Neural crest cell (in vitro differentiated cells): ENCODE results near the gene DLEC1. TPM values are rescaled to one million over a fixed set of nuclear protein-coding genes. Genes with fewer than 3 reads are reported as not detected.
A peak's percentile ranks its signal among the peaks of the same experiment; 100 is the strongest.

ENCODE experiments used
- DNase-seq: peaks from one replicate; pipeline ENCODE4 v3.0.0; 2021; ENCODE audit warnings: low read depth, mixed read lengths, low spot score
- H3K27ac Mint-ChIP-seq: one replicate; pipeline ENCODE4 v1.8.0; 2021; ENCODE audit warnings: mild to moderate bottlenecking, mixed read lengths; ENCODE audit not compliant: unreplicated experiment
- H3K27me3 Mint-ChIP-seq: 2 replicates; pipeline ENCODE4 v1.8.0; 2021; ENCODE audit warnings: low read depth, mild to moderate bottlenecking, mixed read lengths
- H3K36me3 Mint-ChIP-seq: 2 replicates; pipeline ENCODE4 v1.8.0; 2021; ENCODE audit warnings: low read depth, mild to moderate bottlenecking, mixed read lengths
- H3K4me1 Mint-ChIP-seq: 2 replicates; pipeline ENCODE4 v1.8.0; 2021; ENCODE audit warnings: mixed read lengths
- H3K4me3 Mint-ChIP-seq: one replicate; pipeline ENCODE4 v1.8.0; 2021; ENCODE audit warnings: mild to moderate bottlenecking, mixed read lengths
- H3K9me3 Mint-ChIP-seq: 2 replicates; pipeline ENCODE4 v1.8.0; 2021; ENCODE audit warnings: mixed read lengths
- total RNA-seq: library from RNA; stranded (reverse); gene quantifications from 2 replicates; pipeline ENCODE4 v1.2.1, GENCODE V29; 2021
- TF ChIP-seq, protein P1 (sequence below): fragments of 200-600 bp; sonication (generic); conservative IDR thresholded peaks from 2 replicates; pipeline ENCODE4 v1.5.0; 2021; ENCODE audit warnings: antibody characterized with exemption, mild to moderate bottlenecking

DLEC1 gene
- total RNA-seq, 1 donor from 2014 or later, result 1.3 TPM

DNA sequence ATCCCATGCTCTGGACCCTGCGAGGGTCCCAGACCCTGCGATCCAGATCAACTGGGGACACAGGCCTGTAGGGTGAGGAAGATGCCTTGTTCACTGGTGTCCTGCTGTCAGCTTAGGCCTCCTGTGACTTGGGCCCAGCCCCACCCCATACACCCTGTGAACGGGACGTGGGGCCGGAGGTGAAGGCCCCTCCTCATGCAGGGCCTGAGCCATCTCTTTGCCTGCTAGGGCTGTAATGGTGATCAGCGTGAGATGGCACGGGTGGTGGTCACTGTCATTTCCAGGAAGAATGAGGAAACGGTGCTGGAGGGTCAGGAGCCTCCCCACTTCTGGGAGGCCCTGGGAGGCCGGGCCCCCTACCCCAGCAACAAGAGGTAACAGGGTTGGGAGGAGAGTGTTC, 36.1 kb upstream of the DLEC1 start:
- Mint-ChIP-seq H3K36me3 (no peaks in the 10 kb centered on the region), H3K27ac (no peak overlapping the region), H3K9me3 (no peaks in the 10 kb centered on the region), H3K4me1 (peaks cover 49% of the 10 kb centered on the region), H3K27me3 (no peaks in the 10 kb centered on the region), H3K4me3 (no peak overlapping the region)
- TF ChIP-seq, protein P1, sequence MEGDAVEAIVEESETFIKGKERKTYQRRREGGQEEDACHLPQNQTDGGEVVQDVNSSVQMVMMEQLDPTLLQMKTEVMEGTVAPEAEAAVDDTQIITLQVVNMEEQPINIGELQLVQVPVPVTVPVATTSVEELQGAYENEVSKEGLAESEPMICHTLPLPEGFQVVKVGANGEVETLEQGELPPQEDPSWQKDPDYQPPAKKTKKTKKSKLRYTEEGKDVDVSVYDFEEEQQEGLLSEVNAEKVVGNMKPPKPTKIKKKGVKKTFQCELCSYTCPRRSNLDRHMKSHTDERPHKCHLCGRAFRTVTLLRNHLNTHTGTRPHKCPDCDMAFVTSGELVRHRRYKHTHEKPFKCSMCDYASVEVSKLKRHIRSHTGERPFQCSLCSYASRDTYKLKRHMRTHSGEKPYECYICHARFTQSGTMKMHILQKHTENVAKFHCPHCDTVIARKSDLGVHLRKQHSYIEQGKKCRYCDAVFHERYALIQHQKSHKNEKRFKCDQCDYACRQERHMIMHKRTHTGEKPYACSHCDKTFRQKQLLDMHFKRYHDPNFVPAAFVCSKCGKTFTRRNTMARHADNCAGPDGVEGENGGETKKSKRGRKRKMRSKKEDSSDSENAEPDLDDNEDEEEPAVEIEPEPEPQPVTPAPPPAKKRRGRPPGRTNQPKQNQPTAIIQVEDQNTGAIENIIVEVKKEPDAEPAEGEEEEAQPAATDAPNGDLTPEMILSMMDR, result no peak
- no peak for DNase-seq

DNA sequence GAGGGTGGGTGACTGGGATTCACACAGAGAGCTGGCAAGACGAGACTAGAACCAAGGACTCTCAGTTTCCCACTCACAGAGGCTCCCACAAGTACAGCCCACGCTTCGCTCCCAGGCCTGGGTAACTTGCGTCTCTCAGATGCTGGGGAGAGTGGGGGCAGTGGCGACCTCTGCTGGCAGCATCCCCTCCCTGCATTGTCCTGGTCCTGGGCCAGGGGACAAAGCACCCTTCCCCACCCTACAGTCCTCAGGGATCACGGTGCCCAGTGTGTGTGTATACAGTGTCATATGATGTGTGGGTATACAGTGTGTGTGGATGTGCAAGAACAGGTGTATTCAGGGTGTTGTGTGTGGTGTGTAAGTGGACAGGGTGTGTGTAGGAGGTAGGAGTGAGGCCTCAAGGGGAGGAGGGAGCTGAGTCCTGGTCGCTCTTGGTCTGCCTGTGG, 35.6 kb upstream of the DLEC1 start:
- Mint-ChIP-seq H3K36me3 (no peaks in the 10 kb centered on the region), H3K4me3 (no peak overlapping the region), H3K4me1 (peaks cover 47% of the 10 kb centered on the region), H3K9me3 (no peaks in the 10 kb centered on the region), H3K27ac (peak overlapping the region; percentile 35), H3K27me3 (no peaks in the 10 kb centered on the region)
- TF ChIP-seq, protein P1, result peak; percentile 89
- peak; percentile 87 for DNase-seq

DNA sequence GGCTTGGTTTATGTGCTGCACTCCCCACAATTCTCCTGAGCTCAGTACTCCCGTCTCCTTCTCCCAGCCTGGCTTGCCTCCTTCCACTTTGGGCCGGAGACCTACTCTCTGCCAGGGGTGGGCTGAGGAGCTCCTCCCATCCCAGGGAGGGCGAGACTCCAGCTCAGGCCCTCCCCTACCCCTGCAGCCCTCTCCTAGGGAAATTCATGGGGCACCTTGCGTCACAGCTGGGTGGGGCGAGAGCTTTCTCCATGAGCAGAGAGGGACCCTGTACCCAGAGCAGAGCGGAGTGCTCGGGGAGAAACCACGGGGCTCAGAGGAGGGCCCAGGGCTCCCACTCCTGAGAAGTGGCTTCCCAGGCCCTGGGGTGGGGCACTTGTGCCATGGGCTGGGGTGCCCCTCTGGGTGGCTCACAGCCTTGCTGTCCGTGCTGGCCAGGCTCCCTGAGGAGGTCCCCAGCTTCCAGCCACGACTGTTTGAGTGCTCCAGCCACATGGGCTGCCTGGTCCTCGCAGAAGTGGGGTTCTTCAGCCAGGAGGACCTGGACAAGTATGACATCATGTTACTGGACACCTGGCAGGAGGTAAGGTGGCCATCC, 35.1 kb upstream of the DLEC1 start:
- DNase-seq, result no peak
- TF ChIP-seq, protein P1, result no peak
- Mint-ChIP-seq H3K27ac (no peak overlapping the region), H3K9me3 (no peaks in the 10 kb centered on the region), H3K27me3 (no peaks in the 10 kb centered on the region), H3K4me1 (peaks cover 43% of the 10 kb centered on the region), H3K36me3 (no peaks in the 10 kb centered on the region), H3K4me3 (no peak overlapping the region)

DNA sequence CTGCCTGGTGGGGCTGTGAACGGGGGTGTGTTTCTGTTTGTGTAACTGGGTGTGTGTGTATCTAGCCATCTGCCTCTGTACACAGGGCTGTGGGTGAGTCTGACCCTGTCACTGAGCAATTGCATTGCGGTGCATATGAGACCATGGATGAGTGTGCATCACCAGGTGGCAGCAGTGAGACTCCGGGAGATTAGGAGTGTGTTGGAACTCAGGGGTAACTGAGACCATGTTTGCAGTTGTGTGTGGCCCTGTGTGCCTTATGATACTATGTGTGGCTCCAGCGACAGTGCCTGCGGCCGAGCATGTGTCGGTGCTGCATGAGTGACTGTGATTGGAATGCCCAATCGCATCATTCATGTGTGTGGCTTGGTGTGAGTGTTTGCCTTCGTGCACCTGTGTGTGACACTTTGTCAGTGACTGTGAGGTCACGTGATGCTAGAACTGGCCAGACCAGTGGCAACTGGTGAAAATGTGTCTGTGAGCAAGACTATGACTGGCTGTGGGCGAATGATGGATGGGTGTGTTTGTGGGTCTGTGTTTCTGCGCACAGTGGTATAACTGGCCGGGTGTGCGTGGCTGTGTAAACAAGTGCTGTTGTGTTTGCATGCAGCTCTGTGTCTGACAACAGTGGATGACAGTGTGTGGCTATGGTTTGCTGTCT, 34.5 kb upstream of the DLEC1 start:
- Mint-ChIP-seq H3K9me3 (no peaks in the 10 kb centered on the region), H3K27ac (peak overlapping the region; percentile 89), H3K36me3 (no peaks in the 10 kb centered on the region), H3K27me3 (no peaks in the 10 kb centered on the region), H3K4me1 (peaks cover 38% of the 10 kb centered on the region), H3K4me3 (peak overlapping the region; percentile 21)
- TF ChIP-seq, protein P1, result peak; percentile 73
- DNase-seq, result peak; percentile 68

DNA sequence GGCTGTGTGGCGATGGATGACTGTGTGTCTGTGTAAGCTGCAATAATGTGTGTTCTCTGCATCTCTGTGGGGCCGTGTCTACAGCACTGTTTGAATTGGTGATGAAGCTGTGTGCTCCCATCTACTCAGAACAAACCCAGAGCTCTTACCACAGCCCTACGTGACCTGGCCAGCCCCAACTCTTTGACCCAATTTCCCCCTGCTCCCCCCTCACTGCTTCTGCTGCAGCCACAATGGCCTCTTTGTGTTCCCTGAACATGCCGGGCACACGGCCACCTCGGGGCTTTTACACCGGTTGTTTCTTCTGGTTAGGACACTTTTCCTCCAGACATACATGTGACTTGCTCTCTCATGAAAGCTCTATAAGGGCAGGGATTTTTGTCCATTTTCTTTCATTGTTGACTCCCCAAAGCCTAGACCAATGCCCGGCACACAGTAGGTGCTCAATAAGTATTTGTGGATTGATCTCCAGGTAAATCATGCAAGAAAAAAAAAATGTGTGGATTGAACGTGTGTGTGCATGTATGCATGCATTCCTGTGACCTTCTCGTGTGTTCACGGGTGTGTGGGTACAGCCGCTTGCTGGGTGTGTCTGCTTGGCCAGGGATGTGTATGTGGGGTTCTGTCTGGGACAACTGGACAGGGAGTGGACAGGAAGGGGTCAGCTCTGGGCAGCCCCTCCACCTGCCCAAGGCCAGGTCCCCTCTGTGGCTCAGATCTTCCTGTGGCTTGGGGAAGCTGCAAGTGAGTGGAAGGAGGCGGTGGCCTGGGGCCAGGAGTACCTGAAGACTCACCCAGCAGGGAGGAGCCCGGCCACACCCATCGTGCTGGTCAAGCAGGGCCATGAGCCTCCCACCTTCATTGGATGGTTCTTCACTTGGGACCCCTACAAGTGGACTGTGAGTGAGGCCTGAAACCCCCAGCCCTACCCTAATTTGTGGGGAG, 33.7 kb upstream of the DLEC1 start:
- peak; percentile 36 for DNase-seq
- H3K9me3 Mint-ChIP-seq, result no peaks in the 10 kb centered on the region
- peak overlapping the region; percentile 89 for H3K27ac Mint-ChIP-seq
- peaks cover 31% of the 10 kb centered on the region for H3K4me1 Mint-ChIP-seq
- H3K4me3 Mint-ChIP-seq, result peak overlapping the region; percentile 21
- H3K27me3 Mint-ChIP-seq, result no peaks in the 10 kb centered on the region
- TF ChIP-seq, protein P1, result no peak
- no peaks in the 10 kb centered on the region for H3K36me3 Mint-ChIP-seq
